K562 (cell line): ENCODE data around the gene ARAF. TPM values are rescaled to one million over a fixed set of nuclear protein-coding genes. Genes with fewer than 3 reads are reported as not detected.

Source experiments
- ATAC-seq: fragments of 200-7000 bp; cut with Tn5 transposase; 3 replicates; pipeline ENCODE4 v1.9.1; 2020; ENCODE audit warnings: moderate library complexity
- BruUV-seq: library from RNA; stranded (reverse); fragments of 400-500 nt; replicated peaks from 2 replicates; lab custom pipeline; 2021; lab: Mats Ljungman, UMichigan
- CTCF ChIA-PET: fragments of 300-600 bp; formaldehyde crosslinking; extraction: SDS; loops from one replicate; lab custom pipeline; 2021; ENCODE audit warnings: low intra/inter-chr PET ratio; lab: Yijun Ruan, JAX
- POLR2A ChIA-PET: fragments of 300-600, 350-650 bp; sonication (Branson Sonifier 250); formaldehyde crosslinking; extraction: SDS; loops from one replicate; lab custom pipeline; 2021; ENCODE audit warnings: antibody characterized with exemption, inconsistent platforms; lab: Yijun Ruan, JAX
- DNase-seq, 4 experiments: peaks; one replicate each; pipeline versions ENCODE4 v3.0.0 to v3.0.0-alpha.2; 2011 to 2018; ENCODE audit warnings: low spot score in 3 of 4, mixed read lengths in 3 of 4; ENCODE audit errors: extremely low read depth in 1 of 4
- FAIRE-seq: peaks from 2 replicates; lab custom pipeline; 2011; peaks lifted over from hg19 to GRCh38; lab: Jason Lieb, UNC
- H2AFZ ChIP-seq: 2 replicates; pipeline ENCODE4 v1.6.0; 2011; ENCODE audit warnings: low read depth, low read length, control low read depth, inconsistent platforms
- H3K27ac ChIP-seq: fragments of 200-600 bp; 3 replicates; pipeline ENCODE4 v1.8.0; 2011; ENCODE audit warnings: low read depth, mild to moderate bottlenecking, control low read depth, inconsistent platforms, low read length, moderate library complexity, mixed read lengths; ENCODE audit errors: extremely low read depth
- H3K27me3 ChIP-seq, 2 experiments: fragments of 300-600 bp in 1 of 2; 2 replicates in 1 of 2; 3 replicates in 1 of 2; pipeline versions ENCODE4 v1.6.0 to v1.8.0; 2011; ENCODE audit warnings: inconsistent platforms in 2 of 2, low read length in 2 of 2, mild to moderate bottlenecking in 1 of 2, mixed read lengths in 1 of 2, moderate library complexity in 1 of 2; ENCODE audit not compliant: control insufficient read depth in 2 of 2, insufficient read depth in 2 of 2
- H3K36me3 ChIP-seq: fragments of 300-600 bp; 3 replicates; pipeline ENCODE4 v1.8.0; 2011; ENCODE audit warnings: mild to moderate bottlenecking, low read length, inconsistent platforms; ENCODE audit not compliant: control insufficient read depth, insufficient read depth
- H3K4me1 ChIP-seq, 2 experiments: fragments of 200-600 bp in 1 of 2; replicated peaks in 1 of 2; 2 replicates in 1 of 2; 3 replicates in 1 of 2; pipeline versions ENCODE4 v1.5.1 to v1.8.0; 2011; ENCODE audit warnings: inconsistent platforms in 2 of 2, low read length in 2 of 2, mild to moderate bottlenecking in 1 of 2, mixed read lengths in 1 of 2, moderate library complexity in 1 of 2; ENCODE audit not compliant: control insufficient read depth in 2 of 2, insufficient read depth in 2 of 2
- H3K4me2 ChIP-seq: 2 replicates; pipeline ENCODE4 v1.6.1; 2011; ENCODE audit warnings: low read length, control low read depth, inconsistent platforms, mixed read lengths; ENCODE audit not compliant: insufficient read depth
- H3K4me3 ChIP-seq: fragments of 200-600 bp; sonication (generic), shearing (Covaris generic); 2 replicates; pipeline ENCODE4 v1.5.1; 2016; ENCODE audit warnings: control low read depth, inconsistent platforms
- H3K79me2 ChIP-seq: fragments of 200-600 bp; 3 replicates; pipeline ENCODE4 v1.8.0; 2011; ENCODE audit warnings: low read length, inconsistent platforms; ENCODE audit not compliant: control insufficient read depth, insufficient read depth
- H3K9ac ChIP-seq, 2 experiments: 2 replicates each; pipeline versions ENCODE4 v1.6.0 to v1.6.1; 2011; ENCODE audit warnings: low read depth in 2 of 2, low read length in 2 of 2, control low read depth in 1 of 2, inconsistent platforms in 1 of 2, mild to moderate bottlenecking in 1 of 2, mixed read lengths in 1 of 2; ENCODE audit not compliant: insufficient read depth in 1 of 2
- H3K9me1 ChIP-seq: one replicate; pipeline ENCODE4 v1.6.0; 2011; ENCODE audit warnings: inconsistent platforms, mild to moderate bottlenecking, low read length, moderate library complexity; ENCODE audit not compliant: control insufficient read depth, insufficient read depth
- H3K9me3 ChIP-seq: replicated peaks from 2 replicates; pipeline ENCODE4 v1.5.1; 2011; ENCODE audit warnings: low read depth, low read length, inconsistent platforms; ENCODE audit not compliant: control insufficient read depth, insufficient read depth
- H4K20me1 ChIP-seq: replicated peaks from 2 replicates; pipeline ENCODE4 v1.6.1; 2011; ENCODE audit warnings: low read length, inconsistent platforms, mixed read lengths; ENCODE audit not compliant: control insufficient read depth, insufficient read depth
- KDM5B ChIP-seq: fragments of 200-600 bp; sonication (generic); IDR thresholded peaks from 2 replicates; pipeline ENCODE4 v1.6.1; 2012; ENCODE audit warnings: low read depth, mild to moderate bottlenecking, moderate library complexity, low read length, control low read depth, inconsistent platforms; ENCODE audit not compliant: insufficient replicate concordance
- MAFF ChIP-seq: IDR thresholded peaks from 2 replicates; pipeline ENCODE4 v1.6.1; 2012; ENCODE audit warnings: low read length, improper control_type of control experiment
- POLR2A ChIP-seq: fragments of 450-650 bp; conservative IDR thresholded peaks from 2 replicates; pipeline ENCODE4 v1.6.1; 2016
- POLR2AphosphoS2 ChIP-seq: IDR thresholded peaks from 2 replicates; pipeline ENCODE4 v1.6.1; 2012; ENCODE audit warnings: low read length, improper control_type of control experiment
- POLR2AphosphoS5 ChIP-seq: IDR thresholded peaks from 2 replicates; pipeline ENCODE4 v1.6.1; 2011; ENCODE audit warnings: mild to moderate bottlenecking, low read depth, low read length, moderate library complexity; ENCODE audit not compliant: control insufficient read depth, insufficient read depth
- POLR2B ChIP-seq: fragments of 450-650 bp; IDR thresholded peaks from 2 replicates; pipeline ENCODE4 v1.6.1; 2018; ENCODE audit warnings: low read depth; ENCODE audit not compliant: partially characterized antibody
- SUPT5H ChIP-seq: fragments of 450-650 bp; IDR thresholded peaks from 2 replicates; pipeline ENCODE4 v1.6.1; 2016
- WGBS: fragments of 100-300 bp; shearing (Covaris generic); methylation state at CpG from one replicate; pipeline ENCODE4 v1.1.6; 2016; ENCODE audit warnings: low coverage, mixed read lengths; ENCODE audit not compliant: insufficient coverage; ENCODE audit errors: missing lambda C conversion rate; 5-methylcytosine and 5-hydroxymethylcytosine counted together
- in situ Hi-C: fragments of 300-500 bp; cut with MboI; formaldehyde crosslinking; loops from 4 replicates; pipeline ENCODE4 v1.15.0; 2018; ENCODE audit warnings: inconsistent platforms, mixed read lengths
- intact Hi-C: fragments of 100-400 bp; cut with micrococcal nuclease; formaldehyde crosslinking; loops from 2 replicates; pipeline ENCODE4 v1.14.2; 2022
- polyA plus RNA-seq, 8 experiments: library from polyadenylated mRNA; depleted of rRNA in 4 of 8; stranded (reverse) in 5 of 8; unstranded in 3 of 8; fragments of >200 nt; fragmentation: Nextera tagmentation in 2 of 8; fragmentation: Illumina TruSeq in 1 of 8; extraction: Ambion mirVana in 2 of 8; extraction: Trizol in 1 of 8; gene quantifications; 2 replicates each; pipeline versions ENCODE4 v1.2.1 to v1.2.3, GENCODE V29; 2011 to 2014; ENCODE audit warnings: inconsistent platforms in 1 of 8, missing spikeins in 1 of 8
- total RNA-seq, 7 experiments: library from RNA; depleted of rRNA in 6 of 7; stranded (reverse); fragments of >200 nt in 6 of 7; fragmentation: Illumina TruSeq in 2 of 7; extraction: Trizol in 2 of 7; gene quantifications; 2 replicates each; pipeline versions ENCODE4 v1.2.1 to v1.2.3, GENCODE V29; 2011 to 2021; ENCODE audit warnings: low replicate concordance in 1 of 7
- TF ChIP-seq, protein P1 (sequence below): fragments of 450-650 bp; formaldehyde crosslinking; IDR thresholded peaks from 2 replicates; pipeline ENCODE4 v1.4.0; 2022; ENCODE audit warnings: mild to moderate bottlenecking, moderate library complexity

Gene ARAF
- total and polyA plus RNA-seq, 9 of the 15 experiments (the other 6 are each of a cell fraction or from before 2014, with no cell fraction given) = 5.5 to 70.0 (median 29.4) TPM

- Histone ChIP-seq H3K9me3 (no peaks in the 10 kb centered on the region), H3K27me3 (no peaks in the 10 kb centered on the region), H3K27ac (no peak overlapping the region), H3K36me3 (peaks cover 36% of the 10 kb centered on the region; the same call in 2 of the 3 replicates), H3K79me2 (peaks cover 22% of the 10 kb centered on the region), H3K9ac (no peak overlapping the region), H3K4me2 (no peak overlapping the region), H2AFZ (no peak overlapping the region), H3K4me3 (no peak overlapping the region), H3K9me1 (no peaks in the 10 kb centered on the region), H3K4me1 (peaks cover 6 to 17% of the 10 kb centered on the region in 2 experiments; a peak in 4 of 5 replicates), H4K20me1 (no peaks in the 10 kb centered on the region)
- WGBS = 27% methylated on average over 3 of the region's 4 CpGs
- intact Hi-C loops = no loop called here
- DNase-seq (no peak), FAIRE-seq (peak; percentile 57), ATAC-seq (no peak; the same call in 1 of the 3 replicates)
- no TSS peak for BruUV-seq
- TF ChIP-seq POLR2B (peak; percentile 43), POLR2AphosphoS2 (peak; percentile 95), POLR2A (peak; percentile 60; the same call in 1 of the 2 replicates), KDM5B (peak; percentile 54), POLR2AphosphoS5 (peak; percentile 58; the same call in 1 of the 2 replicates), MAFF (no peak), SUPT5H (peak; percentile 43; the same call in 1 of the 2 replicates)
- TF ChIP-seq, protein P1, sequence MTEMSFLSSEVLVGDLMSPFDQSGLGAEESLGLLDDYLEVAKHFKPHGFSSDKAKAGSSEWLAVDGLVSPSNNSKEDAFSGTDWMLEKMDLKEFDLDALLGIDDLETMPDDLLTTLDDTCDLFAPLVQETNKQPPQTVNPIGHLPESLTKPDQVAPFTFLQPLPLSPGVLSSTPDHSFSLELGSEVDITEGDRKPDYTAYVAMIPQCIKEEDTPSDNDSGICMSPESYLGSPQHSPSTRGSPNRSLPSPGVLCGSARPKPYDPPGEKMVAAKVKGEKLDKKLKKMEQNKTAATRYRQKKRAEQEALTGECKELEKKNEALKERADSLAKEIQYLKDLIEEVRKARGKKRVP (CRISPR knock-in tag) = no peak
- in situ Hi-C loops = no loop called here
- ChIA-PET POLR2A (no interaction called here), CTCF (no interaction called here)
Observed at GRCh38 chrX:47587091-47587891, 26.3 kb downstream of the ARAF start.
